HFF-Myc (cell line): ENCODE results near the gene ELMO1.

Experiments
- DNase-seq: peaks from one replicate; pipeline ENCODE4 v3.0.0-alpha.2; 2011; ENCODE audit warnings: low read depth; ENCODE audit errors: extremely low read depth
- H3K4me3 ChIP-seq: replicated peaks from 2 replicates; pipeline ENCODE4 v1.5.1; 2011; ENCODE audit warnings: low read depth, mild to moderate bottlenecking, control low read depth, low read length
- TF ChIP-seq, protein P1 (sequence below): IDR thresholded peaks from 2 replicates; pipeline ENCODE4 v1.5.1; 2012; ENCODE audit warnings: mild to moderate bottlenecking, low read depth, low read length, control low read depth; ENCODE audit errors: missing control alignments

The ELMO1 gene

DNA sequence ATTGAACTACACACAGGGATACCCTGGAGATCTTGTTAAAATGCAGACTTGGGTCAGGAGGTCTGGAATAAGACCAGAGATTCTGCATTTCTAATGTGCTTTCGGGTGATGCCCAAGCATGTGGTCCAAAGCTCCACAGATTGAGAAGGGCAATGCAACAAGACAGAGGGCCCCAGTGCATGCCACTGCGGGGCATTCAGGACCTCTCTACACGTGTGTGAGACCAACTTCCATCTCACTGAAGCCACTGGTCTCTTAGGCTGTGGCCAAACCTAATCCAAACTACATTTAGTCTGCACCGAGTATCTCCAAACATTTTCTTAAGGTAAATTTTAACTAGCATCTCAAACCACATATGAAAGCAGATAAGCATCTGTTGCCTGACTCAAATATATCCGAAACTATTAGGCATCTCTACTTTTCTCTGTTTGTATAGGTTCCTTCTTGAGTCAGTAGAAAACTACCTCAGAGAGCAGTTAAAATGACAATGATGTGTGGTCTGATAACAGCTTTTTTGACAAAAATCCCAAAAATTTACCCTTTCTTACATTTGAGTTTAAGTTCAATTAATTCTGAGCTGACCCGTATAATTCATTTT lies 107.5 kb downstream of the ELMO1 start:
- DNase-seq: no peak
- TF ChIP-seq, protein P1, sequence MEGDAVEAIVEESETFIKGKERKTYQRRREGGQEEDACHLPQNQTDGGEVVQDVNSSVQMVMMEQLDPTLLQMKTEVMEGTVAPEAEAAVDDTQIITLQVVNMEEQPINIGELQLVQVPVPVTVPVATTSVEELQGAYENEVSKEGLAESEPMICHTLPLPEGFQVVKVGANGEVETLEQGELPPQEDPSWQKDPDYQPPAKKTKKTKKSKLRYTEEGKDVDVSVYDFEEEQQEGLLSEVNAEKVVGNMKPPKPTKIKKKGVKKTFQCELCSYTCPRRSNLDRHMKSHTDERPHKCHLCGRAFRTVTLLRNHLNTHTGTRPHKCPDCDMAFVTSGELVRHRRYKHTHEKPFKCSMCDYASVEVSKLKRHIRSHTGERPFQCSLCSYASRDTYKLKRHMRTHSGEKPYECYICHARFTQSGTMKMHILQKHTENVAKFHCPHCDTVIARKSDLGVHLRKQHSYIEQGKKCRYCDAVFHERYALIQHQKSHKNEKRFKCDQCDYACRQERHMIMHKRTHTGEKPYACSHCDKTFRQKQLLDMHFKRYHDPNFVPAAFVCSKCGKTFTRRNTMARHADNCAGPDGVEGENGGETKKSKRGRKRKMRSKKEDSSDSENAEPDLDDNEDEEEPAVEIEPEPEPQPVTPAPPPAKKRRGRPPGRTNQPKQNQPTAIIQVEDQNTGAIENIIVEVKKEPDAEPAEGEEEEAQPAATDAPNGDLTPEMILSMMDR: no peak
- H3K4me3 ChIP-seq: no peak overlapping the region

DNA sequence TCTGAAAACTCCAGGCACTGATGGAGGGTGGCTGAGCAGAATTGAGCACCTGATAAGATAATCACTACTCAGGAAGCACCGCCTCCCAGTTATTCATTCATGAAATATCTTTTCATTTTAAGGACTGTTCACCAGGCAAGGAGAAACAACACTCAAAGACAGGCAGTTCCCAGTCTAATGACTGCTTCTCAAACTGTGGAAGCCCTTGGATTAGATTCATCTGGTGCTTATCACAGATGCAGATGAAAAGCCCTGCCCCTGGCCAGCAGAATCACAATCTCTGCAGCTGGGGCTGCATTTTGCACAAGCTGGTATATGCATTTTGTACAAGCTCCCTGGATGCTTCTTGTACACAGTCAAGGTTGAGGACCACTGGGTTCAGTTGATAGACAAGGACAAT lies 109.7 kb downstream of the ELMO1 start:
- DNase-seq: no peak
- no peak overlapping the region for H3K4me3 ChIP-seq
- TF ChIP-seq, protein P1: no peak

DNA sequence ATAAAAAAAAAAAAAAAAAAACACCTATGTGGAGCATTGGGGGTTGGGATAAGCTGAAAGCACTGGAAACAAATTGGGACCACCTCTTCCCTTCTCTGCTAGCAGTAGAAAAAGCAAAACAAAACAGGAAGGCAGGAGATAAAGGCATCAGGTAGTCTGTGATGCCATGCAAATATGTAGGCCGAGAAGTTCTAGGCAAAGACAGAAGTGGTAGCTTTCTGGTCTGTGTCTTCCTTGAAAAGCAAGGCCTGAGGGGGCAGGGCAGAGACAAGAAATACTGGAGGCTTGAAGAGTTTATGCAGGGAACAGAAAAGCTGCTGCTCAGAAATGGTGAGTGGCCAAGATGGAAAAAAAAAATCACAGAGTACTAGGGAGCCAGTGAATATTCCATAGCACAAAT lies 111.1 kb downstream of the ELMO1 start:
- TF ChIP-seq, protein P1: no peak
- no peak overlapping the region for H3K4me3 ChIP-seq
- no peak for DNase-seq

GRCh38 chr7:37336259-37336658 lies 112.4 kb downstream of the ELMO1 start:
- H3K4me3 ChIP-seq: no peak overlapping the region
- DNase-seq: no peak
- TF ChIP-seq, protein P1: no peak

DNA sequence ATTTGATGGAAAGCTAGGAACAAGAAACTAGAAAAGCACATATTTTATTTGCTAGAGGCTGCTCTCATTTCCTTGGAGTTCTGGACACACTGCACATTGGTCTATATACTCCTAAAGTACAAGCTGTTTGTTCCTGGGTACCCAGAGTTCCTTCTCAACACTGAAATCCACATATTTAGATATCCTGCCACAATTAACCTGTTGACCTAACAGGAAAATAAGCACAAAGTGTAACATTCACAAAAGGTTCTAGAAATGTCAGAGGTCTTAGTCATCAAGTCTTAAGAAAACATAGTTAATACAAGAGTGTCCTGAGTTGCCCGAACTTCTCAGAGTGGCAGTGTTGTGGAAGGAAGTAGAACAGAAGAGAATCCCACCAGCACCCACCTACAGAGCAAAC lies 115.6 kb downstream of the ELMO1 start:
- H3K4me3 ChIP-seq: no peak overlapping the region
- no peak for DNase-seq
- TF ChIP-seq, protein P1: no peak

DNA sequence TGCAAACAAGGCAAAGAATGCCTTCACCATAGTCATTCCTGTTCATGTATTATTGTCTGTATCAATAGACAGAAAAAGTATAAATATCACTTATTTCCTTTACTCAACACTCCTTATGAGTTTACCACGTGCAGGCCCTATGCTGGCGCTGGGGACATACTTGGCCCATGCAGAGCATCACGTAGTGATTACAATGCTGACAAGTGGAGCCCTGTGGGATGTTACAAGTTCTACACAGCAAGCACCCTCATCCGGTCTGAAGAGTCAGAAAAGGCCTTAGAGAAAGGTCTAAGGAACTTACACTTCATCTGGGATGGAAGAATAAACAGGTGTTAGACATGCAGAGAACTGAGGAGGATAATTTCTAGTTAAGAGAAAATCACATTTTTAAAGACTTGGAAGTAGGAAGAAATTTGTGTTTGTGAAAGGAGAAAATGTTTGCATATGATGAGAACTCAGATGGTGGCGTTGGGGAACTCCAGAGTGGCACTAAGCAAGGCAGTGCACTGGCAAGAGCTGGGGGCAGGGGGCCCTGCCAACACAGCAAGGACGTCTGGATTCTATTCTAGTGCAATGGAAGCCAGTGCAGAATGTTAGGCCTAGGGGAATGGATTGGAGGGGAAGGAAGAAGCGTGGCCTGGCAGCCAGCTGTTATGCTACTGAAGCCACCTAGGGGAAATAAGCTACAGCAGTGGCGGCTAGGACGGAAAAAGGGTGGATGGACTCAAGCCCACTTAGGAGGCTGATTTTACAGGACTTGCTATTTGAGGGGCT lies 116.2 kb downstream of the ELMO1 start:
- H3K4me3 ChIP-seq: no peak overlapping the region
- no peak for DNase-seq
- TF ChIP-seq, protein P1: no peak
